ENCODE data around the gene TNFRSF4.

DNA sequence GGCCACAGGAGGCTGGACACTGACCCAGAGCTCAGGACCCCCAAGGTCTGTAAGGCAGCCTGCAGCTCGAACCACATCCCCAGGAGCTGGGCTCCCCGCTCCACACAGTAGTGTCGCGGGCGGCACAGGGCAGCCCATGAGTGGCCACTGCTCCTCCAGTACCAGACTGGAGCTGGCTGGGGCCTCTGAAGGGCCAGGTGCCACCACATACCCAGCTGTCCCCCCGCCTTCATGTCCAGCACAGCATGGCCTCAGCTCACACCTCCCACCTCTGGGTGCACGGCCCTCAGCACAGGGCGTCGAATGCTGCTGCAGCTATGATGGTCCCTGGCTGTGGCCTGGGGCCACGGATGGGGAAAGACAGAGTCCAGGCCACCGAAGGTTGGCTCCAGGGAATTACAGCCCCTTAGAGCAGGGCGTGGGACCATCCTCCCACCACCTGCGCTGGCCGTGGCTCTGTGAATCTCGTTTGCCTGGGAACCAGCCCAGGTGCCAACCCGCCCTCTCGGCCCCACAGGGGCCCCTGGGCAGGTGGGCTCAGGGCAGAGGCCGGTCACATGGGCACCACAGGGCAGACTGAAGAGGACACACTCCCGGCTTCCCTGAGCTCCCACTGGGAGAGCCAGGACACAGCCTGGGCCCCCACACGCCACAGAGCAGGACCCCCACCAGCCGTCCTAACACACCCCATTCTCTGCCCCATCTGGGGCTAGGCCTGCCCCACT, 2.1 kb upstream of the TNFRSF4 start:
- TF ChIP-seq, protein P1, sequence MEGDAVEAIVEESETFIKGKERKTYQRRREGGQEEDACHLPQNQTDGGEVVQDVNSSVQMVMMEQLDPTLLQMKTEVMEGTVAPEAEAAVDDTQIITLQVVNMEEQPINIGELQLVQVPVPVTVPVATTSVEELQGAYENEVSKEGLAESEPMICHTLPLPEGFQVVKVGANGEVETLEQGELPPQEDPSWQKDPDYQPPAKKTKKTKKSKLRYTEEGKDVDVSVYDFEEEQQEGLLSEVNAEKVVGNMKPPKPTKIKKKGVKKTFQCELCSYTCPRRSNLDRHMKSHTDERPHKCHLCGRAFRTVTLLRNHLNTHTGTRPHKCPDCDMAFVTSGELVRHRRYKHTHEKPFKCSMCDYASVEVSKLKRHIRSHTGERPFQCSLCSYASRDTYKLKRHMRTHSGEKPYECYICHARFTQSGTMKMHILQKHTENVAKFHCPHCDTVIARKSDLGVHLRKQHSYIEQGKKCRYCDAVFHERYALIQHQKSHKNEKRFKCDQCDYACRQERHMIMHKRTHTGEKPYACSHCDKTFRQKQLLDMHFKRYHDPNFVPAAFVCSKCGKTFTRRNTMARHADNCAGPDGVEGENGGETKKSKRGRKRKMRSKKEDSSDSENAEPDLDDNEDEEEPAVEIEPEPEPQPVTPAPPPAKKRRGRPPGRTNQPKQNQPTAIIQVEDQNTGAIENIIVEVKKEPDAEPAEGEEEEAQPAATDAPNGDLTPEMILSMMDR (IDR thresholded peaks at IDR 0.05): no peak
- TF ChIP-seq POLR2A (IDR thresholded peaks at IDR 0.05; ENCODE audit: low read depth): no peak

Data from esophagus muscularis mucosa (tissue), 3 donors.